Measurements from ENCODE around the gene FRMD3.

DNA sequence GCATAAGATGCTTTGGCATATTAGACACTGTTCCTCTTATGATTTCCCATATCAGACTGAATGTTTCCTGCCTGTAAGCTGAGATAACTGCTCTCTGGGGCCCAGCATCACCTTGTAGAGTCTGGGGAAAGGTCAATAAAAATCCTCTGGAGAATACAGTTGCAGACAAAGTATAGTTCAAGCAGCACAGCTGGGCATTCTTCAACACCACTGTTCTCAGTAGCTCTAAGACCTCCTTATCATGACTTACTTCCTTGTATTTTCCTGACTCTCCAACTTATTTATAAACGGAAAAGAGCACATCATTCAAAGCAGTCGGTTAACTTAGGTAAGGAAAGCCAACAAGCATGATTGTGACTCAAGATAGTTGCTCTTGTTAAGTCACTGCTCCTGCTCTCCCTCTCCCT lies 266.5 kb downstream of the FRMD3 start:
- TF ChIP-seq POLR2A (IDR thresholded peaks at IDR 0.05), result no peak
- no peak for TF ChIP-seq POLR2AphosphoS5 (IDR thresholded peaks at IDR 0.05)
- TF ChIP-seq, protein P1, sequence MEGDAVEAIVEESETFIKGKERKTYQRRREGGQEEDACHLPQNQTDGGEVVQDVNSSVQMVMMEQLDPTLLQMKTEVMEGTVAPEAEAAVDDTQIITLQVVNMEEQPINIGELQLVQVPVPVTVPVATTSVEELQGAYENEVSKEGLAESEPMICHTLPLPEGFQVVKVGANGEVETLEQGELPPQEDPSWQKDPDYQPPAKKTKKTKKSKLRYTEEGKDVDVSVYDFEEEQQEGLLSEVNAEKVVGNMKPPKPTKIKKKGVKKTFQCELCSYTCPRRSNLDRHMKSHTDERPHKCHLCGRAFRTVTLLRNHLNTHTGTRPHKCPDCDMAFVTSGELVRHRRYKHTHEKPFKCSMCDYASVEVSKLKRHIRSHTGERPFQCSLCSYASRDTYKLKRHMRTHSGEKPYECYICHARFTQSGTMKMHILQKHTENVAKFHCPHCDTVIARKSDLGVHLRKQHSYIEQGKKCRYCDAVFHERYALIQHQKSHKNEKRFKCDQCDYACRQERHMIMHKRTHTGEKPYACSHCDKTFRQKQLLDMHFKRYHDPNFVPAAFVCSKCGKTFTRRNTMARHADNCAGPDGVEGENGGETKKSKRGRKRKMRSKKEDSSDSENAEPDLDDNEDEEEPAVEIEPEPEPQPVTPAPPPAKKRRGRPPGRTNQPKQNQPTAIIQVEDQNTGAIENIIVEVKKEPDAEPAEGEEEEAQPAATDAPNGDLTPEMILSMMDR (IDR thresholded peaks at IDR 0.05), result no peak
- no peak for TF ChIP-seq EP300 (IDR thresholded peaks at IDR 0.05)
